Activated T-helper 1 cell treated with anti-CD3 and anti-CD28 coated beads, Interleukin-12 subunit alpha, Interleukin-12 subunit beta, Interleukin-2, Interleukin-4 antibody, amounts not matched to agents 30 ng/mL and 10 ng/mL and 1 ng/mL, durations not matched to agents 14 hours and 24 hours and 36 hours (primary cell): Measurements from ENCODE around the gene MEGF6. TPM values are rescaled to one million over a fixed set of nuclear protein-coding genes. Genes with fewer than 3 reads are reported as not detected.

Experiments used
- DNase-seq: peaks from one replicate; pipeline ENCODE4 v3.0.0; 2021; ENCODE audit warnings: low spot score
- H3K27ac Mint-ChIP-seq: one replicate; pipeline ENCODE4 v1.8.0; 2021; ENCODE audit warnings: mild to moderate bottlenecking, mixed read lengths
- H3K27me3 Mint-ChIP-seq: one replicate; pipeline ENCODE4 v1.8.0; 2022; ENCODE audit warnings: mild to moderate bottlenecking, moderate library complexity, mixed read lengths; ENCODE audit not compliant: insufficient read depth
- H3K36me3 Mint-ChIP-seq: one replicate; pipeline ENCODE4 v1.8.0; 2021; ENCODE audit warnings: low read depth, mixed read lengths
- H3K4me1 Mint-ChIP-seq: one replicate; pipeline ENCODE4 v1.8.0; 2021; ENCODE audit warnings: low read depth, mixed read lengths
- H3K4me3 Mint-ChIP-seq: one replicate; pipeline ENCODE4 v1.8.0; 2021; ENCODE audit warnings: mild to moderate bottlenecking, moderate library complexity, mixed read lengths
- H3K9me3 Mint-ChIP-seq: one replicate; pipeline ENCODE4 v1.8.0; 2021; ENCODE audit warnings: mixed read lengths
- intact Hi-C: fragments of 100-400 bp; cut with micrococcal nuclease; formaldehyde crosslinking; loops from one replicate; pipeline ENCODE4 v1.15.1; 2024
- total RNA-seq: library from RNA; stranded (reverse); gene quantifications from 2 replicates; pipeline ENCODE4 v1.2.3, GENCODE V29; 2022

MEGF6 gene
- total RNA-seq, 1 donor from 2014 or later = 1.2 TPM

DNA sequence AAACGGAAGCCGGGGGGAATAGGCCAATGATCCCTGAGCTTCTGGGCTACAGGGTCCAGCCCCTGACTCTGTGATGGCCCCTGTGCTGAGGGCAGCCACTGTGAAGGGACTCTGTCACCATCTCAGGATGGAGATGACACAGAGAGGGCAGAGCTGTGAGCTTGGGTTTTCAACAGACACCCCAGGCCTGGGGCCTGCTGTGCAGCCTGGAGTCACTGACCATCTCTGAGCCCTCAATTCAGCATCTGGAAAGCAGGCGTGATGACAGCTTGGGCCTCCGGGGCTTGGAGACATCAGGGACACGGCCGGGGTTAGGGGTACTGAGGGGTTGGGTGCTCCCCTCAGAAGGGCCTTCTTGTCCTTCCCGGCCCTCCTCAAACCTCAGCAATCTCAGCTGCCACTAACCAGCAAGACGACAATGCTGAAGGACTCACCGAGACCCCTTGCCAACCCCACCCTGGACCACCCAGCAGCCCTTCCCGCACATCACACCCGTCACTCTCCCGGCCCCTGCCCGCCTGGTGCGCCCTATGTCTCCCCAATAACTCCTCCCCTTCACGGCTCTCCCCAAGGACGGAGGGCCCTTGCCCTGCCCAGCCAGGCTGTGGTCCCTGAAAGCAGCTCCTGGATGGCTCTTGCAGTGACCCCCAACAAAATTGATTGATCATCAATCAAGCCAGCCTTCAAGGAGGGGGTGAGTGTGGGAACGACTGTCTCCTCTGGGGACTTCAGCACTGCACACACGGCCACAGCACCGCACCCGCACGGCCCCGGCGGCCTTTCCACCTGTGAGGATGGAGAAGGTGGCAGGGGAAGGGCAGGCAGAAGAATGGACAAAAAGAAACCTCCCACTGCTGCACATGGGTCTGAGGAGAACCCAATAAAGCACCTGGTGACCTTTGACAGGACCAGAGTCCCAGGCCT is 4.3 kb downstream of the MEGF6 start:
- Mint-ChIP-seq H3K27ac (no peak overlapping the region), H3K4me1 (no peaks in the 10 kb centered on the region), H3K4me3 (no peak overlapping the region), H3K27me3 (peaks cover 11% of the 10 kb centered on the region), H3K9me3 (no peaks in the 10 kb centered on the region), H3K36me3 (no peaks in the 10 kb centered on the region)
- intact Hi-C loops = no loop called here
- DNase-seq = no peak

DNA sequence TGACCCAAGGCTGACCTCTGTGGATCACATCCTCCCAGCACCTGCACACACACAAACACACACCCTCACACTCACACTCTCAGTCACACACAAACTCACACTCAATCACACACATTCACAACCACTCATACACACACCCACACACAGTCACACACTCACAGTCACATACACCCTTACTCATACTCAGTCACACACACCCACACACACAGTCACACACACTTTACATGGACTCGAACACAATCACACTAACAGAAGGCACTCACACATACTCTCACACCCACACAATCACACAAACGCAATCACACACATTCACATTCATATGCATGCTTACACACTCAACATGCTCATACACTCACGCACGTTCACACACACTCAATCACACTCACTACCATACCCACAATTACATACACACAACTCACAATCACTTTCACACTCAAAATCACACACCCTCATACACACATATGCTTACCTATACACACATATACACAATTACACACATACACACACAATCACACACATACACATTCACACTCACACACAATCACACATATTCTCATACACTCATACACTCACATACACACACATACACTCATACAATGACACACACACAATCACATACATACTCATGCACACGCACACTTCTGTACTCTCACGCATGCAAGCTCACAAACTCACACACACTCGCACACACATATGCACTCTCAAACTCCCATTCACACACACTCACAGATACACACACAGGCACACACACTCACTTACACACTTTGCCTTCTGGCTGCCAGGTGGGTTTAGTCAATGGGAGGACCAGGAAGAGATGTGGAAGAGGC is 6.1 kb downstream of the MEGF6 start:
- H3K9me3 Mint-ChIP-seq = no peaks in the 10 kb centered on the region
- no peak for DNase-seq
- H3K4me3 Mint-ChIP-seq = no peak overlapping the region
- H3K27me3 Mint-ChIP-seq = peaks cover 2% of the 10 kb centered on the region
- H3K4me1 Mint-ChIP-seq = no peaks in the 10 kb centered on the region
- intact Hi-C loops = no loop called here
- H3K27ac Mint-ChIP-seq = no peak overlapping the region
- no peaks in the 10 kb centered on the region for H3K36me3 Mint-ChIP-seq

DNA sequence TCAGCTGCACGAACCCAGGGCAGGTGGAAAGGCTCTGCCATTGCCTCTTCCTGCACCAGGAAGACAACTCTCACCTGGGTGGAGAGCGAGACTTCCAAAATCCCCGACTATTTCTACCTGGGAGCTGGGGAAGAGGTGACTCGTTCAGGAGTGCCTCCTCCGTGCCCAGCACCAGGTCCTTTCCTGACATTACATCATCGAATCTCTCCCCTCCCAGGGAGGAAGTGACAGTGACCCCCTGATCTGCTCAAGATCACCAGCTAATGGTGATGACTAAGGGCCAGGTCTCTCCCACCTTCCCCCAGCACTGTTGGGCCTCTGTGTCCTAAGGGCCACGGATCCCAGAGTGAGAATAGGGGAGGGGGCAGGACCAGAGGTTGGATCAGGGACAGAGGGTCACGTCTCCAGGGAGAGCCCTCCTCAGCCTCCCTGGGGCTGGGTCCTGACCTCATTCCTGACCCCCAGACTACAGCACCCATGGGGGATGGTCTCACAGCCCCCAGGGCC is 6.8 kb downstream of the MEGF6 start:
- Mint-ChIP-seq H3K36me3 (no peaks in the 10 kb centered on the region), H3K4me3 (no peak overlapping the region), H3K9me3 (no peaks in the 10 kb centered on the region), H3K27me3 (peaks cover 2% of the 10 kb centered on the region), H3K27ac (no peak overlapping the region), H3K4me1 (no peaks in the 10 kb centered on the region)
- intact Hi-C loops = no loop called here
- DNase-seq = no peak

DNA sequence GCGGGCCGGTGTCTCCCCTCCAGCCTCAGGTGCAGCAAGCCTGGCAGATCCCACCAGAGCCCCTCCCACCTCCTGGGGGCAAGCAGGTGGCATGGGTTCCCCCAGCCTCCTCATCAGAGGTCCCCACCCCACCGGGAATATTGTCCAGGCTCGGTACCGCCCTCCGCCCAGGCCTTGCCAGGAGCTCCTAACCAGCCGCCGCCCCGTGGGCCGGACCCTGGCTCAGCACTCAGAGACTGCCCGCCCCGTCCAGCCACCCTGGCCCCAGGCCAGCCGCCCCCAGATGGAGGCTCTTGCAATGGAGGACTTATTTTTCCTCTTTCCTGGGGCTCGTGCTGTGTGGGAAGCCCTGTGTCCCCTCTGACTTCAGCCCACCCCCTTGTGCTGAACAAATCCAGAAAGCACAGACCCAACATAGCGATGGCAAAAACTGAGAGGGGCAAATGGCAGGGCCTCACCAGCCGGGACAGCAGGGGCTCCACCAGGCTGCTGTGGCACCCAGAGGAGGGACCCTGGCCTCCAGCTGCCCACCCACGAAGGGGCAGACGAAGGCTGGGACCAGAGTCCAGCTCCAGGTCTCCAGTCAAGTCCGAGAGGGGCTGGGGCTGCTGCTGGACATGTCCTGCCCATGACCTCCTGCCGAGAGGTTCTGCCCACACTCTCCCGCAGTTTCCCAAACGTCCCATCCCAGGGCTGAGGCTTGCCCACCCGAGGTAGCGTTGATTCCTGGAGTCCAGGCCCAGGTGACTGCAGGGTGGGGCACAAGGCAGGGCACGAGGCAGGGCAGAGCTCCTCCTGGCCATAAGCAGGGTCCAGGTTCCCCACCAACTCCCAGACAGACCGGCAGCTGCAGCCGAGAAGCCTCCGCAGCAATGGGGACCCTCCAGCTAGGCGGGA is 7.5 kb downstream of the MEGF6 start:
- Mint-ChIP-seq H3K27ac (no peak overlapping the region), H3K4me1 (no peaks in the 10 kb centered on the region), H3K4me3 (no peak overlapping the region), H3K36me3 (no peaks in the 10 kb centered on the region), H3K27me3 (no peaks in the 10 kb centered on the region), H3K9me3 (no peaks in the 10 kb centered on the region)
- intact Hi-C loops = no loop called here
- no peak for DNase-seq

DNA sequence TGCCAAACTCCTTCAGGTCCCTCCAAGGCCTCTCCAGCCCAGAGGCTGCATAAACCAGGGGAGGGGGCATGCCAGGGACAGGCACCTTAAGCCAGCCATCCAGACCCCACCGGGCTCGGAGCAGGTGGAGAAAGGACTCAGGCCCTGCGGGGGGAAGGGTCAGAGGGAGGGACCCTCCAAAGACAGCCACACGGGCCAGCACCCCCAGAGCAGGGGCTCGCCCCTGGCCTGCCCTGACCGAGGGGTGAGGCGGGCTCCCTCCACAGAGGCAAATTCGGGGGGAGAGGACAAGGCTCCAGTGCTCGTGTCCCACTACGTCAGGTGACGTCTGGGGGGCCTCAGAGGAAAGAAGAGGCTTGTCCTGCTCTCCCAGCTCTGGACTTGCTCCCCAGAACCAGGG is 8.2 kb downstream of the MEGF6 start:
- Mint-ChIP-seq H3K4me3 (no peak overlapping the region), H3K36me3 (no peaks in the 10 kb centered on the region), H3K4me1 (no peaks in the 10 kb centered on the region), H3K27me3 (no peaks in the 10 kb centered on the region), H3K9me3 (no peaks in the 10 kb centered on the region), H3K27ac (no peak overlapping the region)
- intact Hi-C loops = no loop called here
- DNase-seq = no peak

DNA sequence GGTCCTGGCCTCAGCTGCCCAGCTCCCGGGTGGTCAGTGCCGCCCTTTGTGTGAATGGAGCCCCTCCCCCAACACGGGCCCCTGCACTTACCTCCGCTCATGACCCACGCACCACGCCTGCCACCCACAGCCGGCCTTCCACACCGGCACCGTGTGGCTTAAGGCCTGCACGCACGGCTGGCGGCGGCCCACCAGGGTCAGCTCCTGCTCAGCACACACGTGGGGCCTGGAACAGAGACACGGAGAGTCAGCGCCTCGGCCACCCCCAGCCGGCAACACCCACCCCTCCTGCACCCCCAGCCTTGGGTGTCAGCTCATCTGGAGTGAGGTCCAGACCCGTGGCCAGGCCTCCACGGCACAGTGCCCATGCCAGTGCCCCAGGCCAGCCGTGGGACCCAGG is 8.9 kb downstream of the MEGF6 start:
- no peak for DNase-seq
- Mint-ChIP-seq H3K4me3 (no peak overlapping the region), H3K36me3 (no peaks in the 10 kb centered on the region), H3K4me1 (peaks cover 4% of the 10 kb centered on the region), H3K27ac (no peak overlapping the region), H3K27me3 (no peaks in the 10 kb centered on the region), H3K9me3 (no peaks in the 10 kb centered on the region)
- intact Hi-C loops = no loop called here

DNA sequence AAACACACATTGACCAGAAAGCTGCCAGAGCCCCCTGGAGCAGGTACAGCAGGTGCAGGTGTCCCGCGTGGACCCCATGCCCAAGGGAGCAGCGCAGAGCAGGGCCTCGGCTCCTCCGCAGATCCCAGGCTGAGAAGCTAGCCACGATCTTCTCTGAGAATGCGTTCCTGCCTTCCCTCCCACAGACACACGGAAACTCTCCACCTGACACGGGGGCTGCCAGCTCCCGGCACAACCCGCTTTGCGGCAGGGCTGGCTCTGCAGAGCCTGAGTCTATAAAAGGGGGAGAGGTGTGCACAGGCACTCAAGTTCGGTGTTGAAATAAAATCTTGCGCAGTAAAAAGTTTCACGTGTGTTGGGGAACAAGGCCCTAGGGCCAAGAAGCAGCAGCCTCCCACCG is 9.6 kb downstream of the MEGF6 start:
- peaks cover 7% of the 10 kb centered on the region for H3K4me1 Mint-ChIP-seq
- no peaks in the 10 kb centered on the region for H3K9me3 Mint-ChIP-seq
- H3K36me3 Mint-ChIP-seq = no peaks in the 10 kb centered on the region
- intact Hi-C loops = no loop called here
- peaks cover 2% of the 10 kb centered on the region for H3K27me3 Mint-ChIP-seq
- no peak overlapping the region for H3K4me3 Mint-ChIP-seq
- H3K27ac Mint-ChIP-seq = no peak overlapping the region
- DNase-seq = no peak

DNA sequence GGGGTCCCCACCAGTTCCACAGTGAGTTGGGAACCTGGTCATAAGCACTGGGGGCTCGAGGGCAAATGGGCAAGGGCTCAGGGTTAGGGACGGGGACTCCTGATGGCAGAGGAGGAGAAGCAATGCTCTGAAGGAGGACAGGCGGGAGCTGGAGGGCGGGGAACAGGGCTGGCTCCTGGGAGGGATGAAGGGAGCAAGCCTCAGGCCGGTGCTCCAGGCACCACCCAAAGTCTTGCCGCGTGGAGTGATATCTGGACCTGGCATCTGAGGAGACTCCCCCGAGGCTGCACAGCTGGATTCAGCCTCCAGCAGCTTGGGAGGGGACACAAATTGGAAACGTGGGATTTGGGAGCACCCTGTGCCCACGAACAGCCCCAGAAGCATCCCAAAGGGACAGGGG is 11.0 kb downstream of the MEGF6 start:
- DNase-seq = no peak
- peaks cover 7% of the 10 kb centered on the region for H3K4me1 Mint-ChIP-seq
- intact Hi-C loops = no loop called here
- peaks cover 2% of the 10 kb centered on the region for H3K27me3 Mint-ChIP-seq
- no peaks in the 10 kb centered on the region for H3K36me3 Mint-ChIP-seq
- no peak overlapping the region for H3K27ac Mint-ChIP-seq
- no peaks in the 10 kb centered on the region for H3K9me3 Mint-ChIP-seq
- H3K4me3 Mint-ChIP-seq = no peak overlapping the region

DNA sequence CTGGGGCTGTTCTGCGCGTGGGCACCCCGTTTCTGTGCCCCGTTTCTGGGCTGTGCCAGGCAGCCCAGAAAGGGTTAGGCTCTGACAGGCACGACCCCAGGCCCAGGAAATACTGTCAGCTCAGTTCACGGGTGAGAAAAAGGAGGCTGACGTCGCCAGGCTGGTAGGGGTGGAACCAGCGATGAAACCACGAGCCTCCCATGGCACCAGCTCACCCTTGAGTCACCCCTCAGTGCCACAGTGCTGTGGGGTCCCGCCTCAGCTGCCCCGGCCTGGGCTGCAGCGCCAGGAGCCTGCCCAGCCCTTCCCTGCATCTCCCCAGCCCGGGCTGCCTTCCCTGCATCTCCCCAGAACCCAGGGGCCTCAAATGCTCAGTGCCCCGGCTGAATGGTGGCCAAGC is 11.5 kb downstream of the MEGF6 start:
- no peaks in the 10 kb centered on the region for H3K36me3 Mint-ChIP-seq
- H3K9me3 Mint-ChIP-seq = no peaks in the 10 kb centered on the region
- H3K27ac Mint-ChIP-seq = no peak overlapping the region
- no peak overlapping the region for H3K4me3 Mint-ChIP-seq
- peaks cover 2% of the 10 kb centered on the region for H3K27me3 Mint-ChIP-seq
- intact Hi-C loops = no loop called here
- DNase-seq = no peak
- H3K4me1 Mint-ChIP-seq = peaks cover 7% of the 10 kb centered on the region

DNA sequence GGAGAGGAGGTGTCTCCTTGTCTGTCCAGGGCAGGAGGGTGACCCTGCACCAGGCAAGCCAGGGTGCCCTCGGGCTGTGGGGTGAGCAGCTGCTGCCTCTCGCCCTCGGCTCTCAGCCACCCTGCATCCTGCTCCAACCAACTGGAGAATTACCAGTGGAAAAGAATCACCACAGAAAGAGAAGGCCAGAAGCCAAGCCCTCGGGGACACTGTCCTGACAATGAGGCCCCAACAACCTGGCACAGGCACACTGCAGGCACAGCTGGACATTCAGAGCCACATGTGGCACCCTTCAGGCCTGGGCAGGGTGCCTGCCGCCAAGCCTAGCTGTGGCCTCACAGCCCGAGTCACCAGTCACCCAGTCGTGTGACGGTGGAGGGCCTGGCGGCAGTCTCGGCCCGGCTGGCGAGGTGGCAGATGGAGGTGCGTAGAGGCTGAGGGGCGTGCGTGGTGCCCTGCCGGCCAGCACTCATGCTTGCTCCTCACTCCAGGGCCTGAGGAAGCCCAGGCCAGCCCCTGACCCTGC is 12.0 kb downstream of the MEGF6 start:
- intact Hi-C loops = no loop called here
- Mint-ChIP-seq H3K36me3 (no peaks in the 10 kb centered on the region), H3K27ac (no peak overlapping the region), H3K4me1 (peaks cover 7% of the 10 kb centered on the region), H3K27me3 (peaks cover 2% of the 10 kb centered on the region), H3K9me3 (no peaks in the 10 kb centered on the region), H3K4me3 (no peak overlapping the region)
- no peak for DNase-seq

DNA sequence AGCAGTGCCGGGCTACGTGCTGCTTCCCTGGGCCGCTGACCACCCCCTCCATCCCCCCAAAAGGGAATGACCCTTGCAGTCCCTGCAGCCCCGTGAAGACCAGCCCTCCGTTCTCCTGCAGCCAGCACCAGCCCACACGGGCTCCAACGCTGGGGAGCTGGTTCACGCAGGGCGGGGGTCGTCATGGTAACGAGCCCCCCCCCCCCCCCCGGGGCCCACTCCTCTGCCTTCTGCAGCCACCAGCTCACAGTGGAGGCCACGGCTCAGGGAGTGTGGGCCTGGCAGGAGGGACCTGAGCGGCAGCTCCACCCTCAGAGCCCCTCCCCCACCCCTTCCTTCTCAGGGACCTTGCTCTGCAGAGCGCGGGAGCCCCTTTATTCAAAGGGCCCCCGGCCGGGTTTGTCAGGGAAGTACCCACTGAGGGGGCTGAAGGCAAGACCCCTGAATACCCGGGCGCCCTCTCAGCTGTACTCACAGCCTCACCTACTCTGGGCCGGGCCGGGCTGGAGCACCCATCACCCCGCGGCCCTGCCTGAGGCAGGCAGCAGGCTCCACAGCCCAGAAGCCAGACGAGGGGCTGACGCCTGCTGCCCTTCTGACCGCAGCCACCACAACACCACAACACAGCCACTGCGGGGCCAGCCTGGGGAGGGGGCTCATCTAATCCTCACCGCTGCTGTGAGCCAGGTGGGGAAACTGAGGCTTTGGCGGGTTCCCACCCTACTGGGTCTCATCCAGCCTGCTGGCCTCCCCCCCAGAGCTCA is 12.6 kb downstream of the MEGF6 start:
- Mint-ChIP-seq H3K27ac (no peak overlapping the region), H3K4me1 (peaks cover 7% of the 10 kb centered on the region), H3K27me3 (peaks cover 2% of the 10 kb centered on the region), H3K4me3 (no peak overlapping the region), H3K36me3 (no peaks in the 10 kb centered on the region), H3K9me3 (no peaks in the 10 kb centered on the region)
- intact Hi-C loops = no loop called here
- DNase-seq = no peak

DNA sequence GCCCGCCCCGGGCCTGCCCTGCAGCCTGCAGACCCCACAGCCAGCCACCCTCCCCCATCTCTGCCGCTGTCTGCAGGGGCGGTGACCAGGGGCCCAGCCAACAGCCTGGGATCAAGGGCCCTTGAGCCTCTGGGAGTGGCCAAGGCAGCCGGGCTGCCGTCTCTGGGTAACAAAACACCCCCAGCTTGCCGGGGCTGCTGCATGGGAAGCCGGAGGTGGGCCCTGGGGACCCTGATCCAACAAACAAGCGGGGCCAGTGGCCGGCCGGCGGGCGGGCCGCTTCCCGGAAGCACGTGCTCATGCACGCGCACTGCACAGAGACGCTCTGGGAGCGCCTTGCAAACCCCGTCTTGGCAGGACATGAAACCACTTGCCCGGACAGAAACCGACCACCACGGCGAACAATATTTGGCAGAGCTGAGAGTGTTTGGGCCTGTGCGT is 13.2 kb downstream of the MEGF6 start:
- Mint-ChIP-seq H3K27ac (no peak overlapping the region), H3K9me3 (no peaks in the 10 kb centered on the region), H3K4me1 (peaks cover 7% of the 10 kb centered on the region), H3K4me3 (no peak overlapping the region), H3K27me3 (peaks cover 2% of the 10 kb centered on the region), H3K36me3 (no peaks in the 10 kb centered on the region)
- intact Hi-C loops = no loop called here
- DNase-seq = no peak
